ENCODE data around the gene UBTF.

UBTF gene

GRCh38 chr17:44222112-44222869 is 2.8 kb upstream of the UBTF start:
- H3K4me3 ChIP-seq (ENCODE audit: low read depth, low read length) = peak overlapping the region; percentile 68
- H3K9me3 ChIP-seq (ENCODE audit: severe bottlenecking) = no peaks in the 10 kb centered on the region
- no peaks in the 10 kb centered on the region for H3K27me3 ChIP-seq (ENCODE audit: insufficient read depth, low read depth, severe bottlenecking)
- H3K36me3 ChIP-seq = peaks cover 17% of the 10 kb centered on the region
- peak overlapping the region; percentile 99 for H3K27ac ChIP-seq
- peak; percentile 36 for TF ChIP-seq CTCF (IDR thresholded peaks at IDR 0.05; ENCODE audit: low read depth, low read length)
- DNase-seq = peak; percentile 83

DNA sequence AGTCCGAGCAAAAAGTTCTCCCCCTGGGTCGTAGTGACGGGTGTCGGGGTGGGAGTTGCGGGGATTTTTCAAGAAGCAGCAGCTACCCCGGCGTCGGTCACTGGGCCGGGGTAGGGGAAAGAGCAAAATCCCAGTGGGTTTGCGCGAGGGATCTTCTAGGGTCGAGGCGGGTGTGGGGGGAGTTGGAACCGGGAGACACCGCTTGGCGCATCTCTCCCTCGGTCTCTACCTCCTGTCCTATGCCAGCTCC is 2.3 kb upstream of the UBTF start:
- H3K4me3 ChIP-seq (ENCODE audit: low read depth, low read length) = peak overlapping the region; percentile 68
- H3K9me3 ChIP-seq (ENCODE audit: severe bottlenecking) = no peaks in the 10 kb centered on the region
- H3K27ac ChIP-seq = peak overlapping the region; percentile 99
- H3K27me3 ChIP-seq (ENCODE audit: insufficient read depth, low read depth, severe bottlenecking) = no peaks in the 10 kb centered on the region
- DNase-seq = peak; percentile 57
- no peak for TF ChIP-seq CTCF (IDR thresholded peaks at IDR 0.05; ENCODE audit: low read depth, low read length)
- peaks cover 22% of the 10 kb centered on the region for H3K36me3 ChIP-seq

GRCh38 chr17:44221084-44221861 is 1.8 kb upstream of the UBTF start:
- Histone ChIP-seq H3K27ac (peak overlapping the region; percentile 99), H3K9me3 (ENCODE audit: severe bottlenecking) (no peaks in the 10 kb centered on the region), H3K4me3 (ENCODE audit: low read depth, low read length) (peak overlapping the region; percentile 68), H3K36me3 (peaks cover 27% of the 10 kb centered on the region), H3K27me3 (ENCODE audit: insufficient read depth, low read depth, severe bottlenecking) (no peaks in the 10 kb centered on the region)
- peak; percentile 86 for DNase-seq
- TF ChIP-seq CTCF (IDR thresholded peaks at IDR 0.05; ENCODE audit: low read depth, low read length) = no peak

- Histone ChIP-seq H3K9me3 (ENCODE audit: severe bottlenecking) (no peaks in the 10 kb centered on the region), H3K36me3 (peaks cover 36% of the 10 kb centered on the region), H3K4me3 (ENCODE audit: low read depth, low read length) (peak overlapping the region; percentile 68), H3K27me3 (ENCODE audit: insufficient read depth, low read depth, severe bottlenecking) (no peaks in the 10 kb centered on the region), H3K27ac (peak overlapping the region; percentile 99)
- peak; percentile 55 for DNase-seq
- TF ChIP-seq CTCF (IDR thresholded peaks at IDR 0.05; ENCODE audit: low read depth, low read length) = no peak
Measured at GRCh38 chr17:44220213-44221083, 973 bp upstream of the UBTF start.

GRCh38 chr17:44219108-44219615 is 313 bp downstream of the UBTF start:
- peak; percentile 56 for TF ChIP-seq CTCF (IDR thresholded peaks at IDR 0.05; ENCODE audit: low read depth, low read length)
- Histone ChIP-seq H3K27me3 (ENCODE audit: insufficient read depth, low read depth, severe bottlenecking) (no peaks in the 10 kb centered on the region), H3K9me3 (ENCODE audit: severe bottlenecking) (no peaks in the 10 kb centered on the region), H3K36me3 (peaks cover 49% of the 10 kb centered on the region), H3K27ac (peak overlapping the region; percentile 99), H3K4me3 (ENCODE audit: low read depth, low read length) (peak overlapping the region; percentile 39)
- DNase-seq = no peak
